ENCODE results near the gene KLHL22.

GRCh38 chr22:20448630-20449029, 47.0 kb downstream of the KLHL22 start:
- TF ChIP-seq CTCF (IDR thresholded peaks at IDR 0.05; ENCODE audit: low read depth, low read length) (no peak), EZH2phosphoT487 (IDR thresholded peaks at IDR 0.05; ENCODE audit: low read depth) (no peak)
